ENCODE results near the gene CCDC30. TPM values are rescaled to one million over a fixed set of nuclear protein-coding genes. Genes with fewer than 3 reads are reported as not detected.

Gene CCDC30
- total and polyA plus RNA-seq, 4 donors, result 1.8 to 6.3 (median 2.3) TPM

Other genes starting within 250 kb of the CCDC30 start
- gene FOXJ3, start 128.1 kb upstream of the CCDC30 start, total RNA-seq, result 10 to 100 TPM; 44.4 to 64.2 TPM
- gene FOXJ3, start 128.1 kb upstream of the CCDC30 start, polyA plus RNA-seq, result 10 to 100 TPM in 1 of 2 donors, 1 to 10 TPM in 1; 9.6 to 17.1 TPM
- gene RIMKLA, start 82.5 kb upstream of the CCDC30 start, total RNA-seq, result 1 to 10 TPM in 1 of 2 donors, under 1 TPM in 1; 0.06 to 1.3 TPM
- gene RIMKLA, start 82.5 kb upstream of the CCDC30 start, polyA plus RNA-seq, result under 1 TPM; 0.25 to 0.54 TPM
- 1 to 10 TPM in 1 of 2 donors, not detected in 1; 1.1 TPM for gene ZMYND12, start 7.3 kb upstream of the CCDC30 start, total RNA-seq
- under 1 TPM in 1 of 2 donors, not detected in 1; 0.26 TPM for gene ZMYND12, start 7.3 kb upstream of the CCDC30 start, polyA plus RNA-seq
- 10 to 100 TPM; 33.7 to 41.8 TPM for gene PPCS, start 6.7 kb upstream of the CCDC30 start, total RNA-seq
- gene PPCS, start 6.7 kb upstream of the CCDC30 start, polyA plus RNA-seq, result 100 to 1,000 TPM in 1 of 2 donors, 10 to 100 TPM in 1; 66.3 to 171 TPM
- 10 to 100 TPM; 14.1 to 16.4 TPM for gene PPIH, start 195.1 kb downstream of the CCDC30 start, total RNA-seq
- 10 to 100 TPM; 24.0 to 32.5 TPM for gene PPIH, start 195.1 kb downstream of the CCDC30 start, polyA plus RNA-seq
- 100 to 1,000 TPM; 393 to 498 TPM for gene YBX1, start 219.1 kb downstream of the CCDC30 start, total RNA-seq
- gene YBX1, start 219.1 kb downstream of the CCDC30 start, polyA plus RNA-seq, result 1,000 to 10,000 TPM in 1 of 2 donors, 100 to 1,000 TPM in 1; 816 to 1,633 TPM

All from aorta (tissue), 4 donors.